Esophagus muscularis mucosa (tissue), 4 donors: ENCODE results near the gene ADAT1. TPM values are rescaled to one million over a fixed set of nuclear protein-coding genes. Genes with fewer than 3 reads are reported as not detected.

ENCODE experiments used
- DNase-seq: peaks from one replicate; pipeline ENCODE4 v3.0.0-alpha.2; 2017; ENCODE audit errors: extremely low spot score
- H3K27ac ChIP-seq, 4 donors: fragments of 200-600 bp; sonication (generic); replicated peaks in 1 of 4; 1 replicate in 3 of 4; 2 replicates in 1 of 4; pipeline ENCODE4 v1.5.1; 2016 to 2019; ENCODE audit warnings: mild to moderate bottlenecking in 1 of 4
- H3K27me3 ChIP-seq, 4 donors: fragments of 200-600 bp; sonication (generic); one replicate each; pipeline versions ENCODE4 v1.5.1 to v1.6.0; 2016 to 2019
- H3K36me3 ChIP-seq, 4 donors: fragments of 200-600 bp; sonication (generic); one replicate each; pipeline ENCODE4 v1.5.1; 2016 to 2019
- H3K4me1 ChIP-seq, 4 donors: fragments of 200-600 bp; sonication (generic); one replicate each; pipeline ENCODE4 v1.5.1; 2016 to 2019
- H3K4me3 ChIP-seq, 4 donors: fragments of 200-600 bp; sonication (generic); 1 replicate in 2 of 4; 2 replicates in 2 of 4; pipeline ENCODE4 v1.5.1; 2016 to 2019; ENCODE audit warnings: mild to moderate bottlenecking in 4 of 4, moderate library complexity in 1 of 4
- H3K9me3 ChIP-seq, 4 donors: fragments of 200-600 bp; sonication (generic); 1 replicate in 3 of 4; 2 replicates in 1 of 4; pipeline ENCODE4 v1.5.1; 2016 to 2019
- CTCF ChIP-seq, 3 experiments: fragments of 200-600 bp in 2 of 3; fragments of 450-650 bp in 1 of 3; sonication (generic) in 2 of 3; IDR thresholded peaks; one replicate each; pipeline ENCODE4 v1.5.1; 2017 to 2019; ENCODE audit warnings: antibody characterized with exemption in 3 of 3, mild to moderate bottlenecking in 2 of 3, moderate library complexity in 1 of 3
- EP300 ChIP-seq: sonication (generic); formaldehyde crosslinking; IDR thresholded peaks from one replicate; pipeline ENCODE4 v1.6.1; 2017; ENCODE audit warnings: antibody characterized with exemption
- POLR2A ChIP-seq: fragments of 450-650 bp; IDR thresholded peaks from one replicate; pipeline ENCODE4 v1.6.1; 2017; ENCODE audit warnings: antibody characterized with exemption, moderate library complexity, mild to moderate bottlenecking, low read depth
- POLR2AphosphoS5 ChIP-seq, 2 donors: sonication (generic); formaldehyde crosslinking; IDR thresholded peaks; one replicate each; pipeline ENCODE4 v1.6.1; 2017; ENCODE audit warnings: antibody characterized with exemption in 2 of 2
- WGBS: methylation state at CpG from one replicate; pipeline ENCODE4 v1.1.5; 2018; 5-methylcytosine and 5-hydroxymethylcytosine counted together
- intact Hi-C: fragments of 100-400 bp; cut with DNase I; formaldehyde crosslinking; loops from one replicate; pipeline ENCODE4 v1.15.1; 2023
- total RNA-seq, 4 donors: library from RNA; depleted of rRNA; stranded (reverse); fragments of >200 nt; gene quantifications; one replicate each; pipeline versions ENCODE4 v1.1.0 to v1.2.1, GENCODE V29; 2016

The ADAT1 gene
- total RNA-seq, 4 donors from 2014 or later, result 17.0 to 33.6 (median 22.7) TPM

DNA sequence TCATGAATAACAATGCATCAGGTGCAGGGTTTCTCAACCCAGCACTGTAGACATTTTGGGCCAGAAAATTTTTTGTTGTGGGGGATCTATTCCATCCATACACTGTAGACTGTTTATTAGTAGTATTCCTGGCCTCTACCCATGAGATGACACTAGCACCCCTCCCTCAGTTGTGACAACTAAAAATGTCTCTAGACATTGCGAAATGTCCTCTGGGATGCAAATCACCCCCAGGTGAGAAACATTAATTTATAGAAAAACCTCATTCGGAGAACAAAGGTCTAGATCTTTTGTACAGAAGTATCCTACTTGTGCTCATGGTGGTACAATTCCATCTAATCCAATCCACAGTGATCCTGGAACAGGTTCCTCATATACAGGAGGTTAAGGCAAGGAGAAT is 4.3 kb downstream of the ADAT1 start:
- no peak for TF ChIP-seq POLR2AphosphoS5 (IDR thresholded peaks at IDR 0.05)
- TF ChIP-seq POLR2A, result no peak
- no peak for TF ChIP-seq EP300
- no peak for TF ChIP-seq CTCF (IDR thresholded peaks at IDR 0.05)
- no peak for DNase-seq
- Histone ChIP-seq H3K27me3 (no peaks in the 10 kb centered on the region), H3K9me3 (no peaks in the 10 kb centered on the region), H3K4me3 (no peak overlapping the region), H3K4me1 (peaks cover 14 to 31% (median 19%) of the 10 kb centered on the region in 4 donors), H3K36me3 (peaks cover 9 to 66% (median 62%) of the 10 kb centered on the region in 4 donors), H3K27ac (no peak overlapping the region)
- WGBS, result 91% methylated on average over 2 of the region's 2 CpGs
- intact Hi-C loops, result no loop called here

- no peak for DNase-seq
- no peaks in the 10 kb centered on the region for H3K27me3 ChIP-seq
- H3K27ac ChIP-seq, result no peak overlapping the region
- intact Hi-C loops, result no loop called here
- no peak for TF ChIP-seq POLR2AphosphoS5 (IDR thresholded peaks at IDR 0.05)
- no peak for TF ChIP-seq POLR2A
- TF ChIP-seq CTCF (IDR thresholded peaks at IDR 0.05), result no peak
- no peak for TF ChIP-seq EP300
- no peaks in the 10 kb centered on the region for H3K9me3 ChIP-seq
- H3K4me1 ChIP-seq, result peaks cover 9 to 21% (median 12%) of the 10 kb centered on the region in 4 donors
- WGBS, result 89% methylated on average over 3 of the region's 3 CpGs
- H3K36me3 ChIP-seq, result peaks cover 14 to 83% (median 78%) of the 10 kb centered on the region in 4 donors
- no peak overlapping the region for H3K4me3 ChIP-seq
Measured at GRCh38 chr16:75617121-75617520, 6.0 kb downstream of the ADAT1 start.

DNA sequence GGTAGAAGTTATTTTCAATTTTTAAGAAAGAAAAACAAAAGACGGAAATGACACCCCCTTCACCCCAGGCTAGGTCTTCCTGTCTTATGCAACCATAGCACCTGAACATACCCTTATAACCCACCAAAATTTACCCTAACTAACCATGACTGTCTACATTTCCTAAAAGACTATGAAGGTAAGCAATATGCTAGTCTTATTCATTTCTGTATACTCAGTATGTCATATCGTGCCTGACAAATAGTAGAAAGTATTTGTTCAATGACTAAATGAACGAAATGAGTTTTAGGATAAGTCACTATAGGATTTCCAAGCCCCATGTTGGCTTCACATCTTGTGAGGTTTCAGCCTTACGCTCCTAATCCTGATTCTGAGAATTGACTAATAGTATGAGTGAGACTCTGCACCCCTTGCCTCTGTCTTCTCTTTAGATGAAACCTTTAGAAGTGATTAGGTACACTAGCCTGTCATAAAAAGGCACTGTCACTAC is 6.5 kb downstream of the ADAT1 start:
- Histone ChIP-seq H3K4me1 (peaks cover 4 to 16% (median 7%) of the 10 kb centered on the region in 4 donors), H3K9me3 (no peaks in the 10 kb centered on the region), H3K27me3 (no peaks in the 10 kb centered on the region), H3K27ac (no peak overlapping the region), H3K36me3 (peaks cover 20 to 88% (median 83%) of the 10 kb centered on the region in 4 donors), H3K4me3 (no peak overlapping the region)
- TF ChIP-seq CTCF (IDR thresholded peaks at IDR 0.05), result no peak
- no peak for TF ChIP-seq POLR2A
- no peak for TF ChIP-seq EP300
- TF ChIP-seq POLR2AphosphoS5 (IDR thresholded peaks at IDR 0.05), result no peak
- intact Hi-C loops, result no loop called here
- 95% methylated on average over 4 of the region's 4 CpGs for WGBS
- no peak for DNase-seq

GRCh38 chr16:75615619-75616018 is 7.5 kb downstream of the ADAT1 start:
- no peak overlapping the region for H3K4me3 ChIP-seq
- intact Hi-C loops, result no loop called here
- no peaks in the 10 kb centered on the region for H3K27me3 ChIP-seq
- peaks cover 23 to 97% (median 92%) of the 10 kb centered on the region in 4 donors for H3K36me3 ChIP-seq
- TF ChIP-seq POLR2A (no peak), CTCF (IDR thresholded peaks at IDR 0.05) (no peak), EP300 (no peak), POLR2AphosphoS5 (IDR thresholded peaks at IDR 0.05) (no peak)
- peaks cover 0 to 6% (median 0%) of the 10 kb centered on the region in 4 donors for H3K4me1 ChIP-seq
- 93% methylated on average over 2 of the region's 2 CpGs for WGBS
- no peak overlapping the region for H3K27ac ChIP-seq
- DNase-seq, result no peak
- H3K9me3 ChIP-seq, result no peaks in the 10 kb centered on the region
